Peyer's patch (tissue), 4 donors: Measurements from ENCODE around the gene BPIFB1.

Experiments used
- CTCF ChIP-seq, 6 experiments: fragments of 450-650 bp in 4 of 6; fragments of 200-600 bp in 2 of 6; sonication (generic) in 1 of 6; IDR thresholded peaks; one replicate each; pipeline ENCODE4 v1.5.1; 2017 to 2019; ENCODE audit warnings: antibody characterized with exemption in 6 of 6, mild to moderate bottlenecking in 3 of 6, moderate library complexity in 1 of 6
- POLR2A ChIP-seq, 2 donors: fragments of 450-650 bp; IDR thresholded peaks; one replicate each; pipeline ENCODE4 v1.5.1; 2017; ENCODE audit warnings: antibody characterized with exemption in 2 of 2, mild to moderate bottlenecking in 2 of 2, moderate library complexity in 2 of 2

DNA sequence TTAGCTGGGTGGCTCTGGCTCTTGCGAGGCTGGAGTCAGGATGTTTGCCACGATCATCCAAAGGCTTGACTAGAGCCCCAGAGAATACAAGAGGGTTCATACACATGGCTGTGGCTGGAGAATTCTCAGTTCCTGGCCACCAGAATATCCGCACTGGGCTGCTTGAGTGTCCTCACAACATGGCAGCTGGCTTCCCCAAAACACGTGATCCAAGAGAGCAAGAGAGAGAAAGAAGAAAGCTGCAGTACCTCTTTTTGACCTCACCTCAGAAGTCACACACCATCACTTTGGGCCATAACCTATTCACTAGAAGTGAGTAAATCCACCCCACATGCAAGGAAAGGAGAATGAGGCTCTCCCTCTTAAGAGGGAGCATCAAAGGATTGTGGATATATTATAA is 21.5 kb upstream of the BPIFB1 start:
- no peak for TF ChIP-seq CTCF (IDR thresholded peaks at IDR 0.05)
- no peak for TF ChIP-seq POLR2A (IDR thresholded peaks at IDR 0.05)
